Measurements from ENCODE around the gene MTMR3.

Gene MTMR3

DNA sequence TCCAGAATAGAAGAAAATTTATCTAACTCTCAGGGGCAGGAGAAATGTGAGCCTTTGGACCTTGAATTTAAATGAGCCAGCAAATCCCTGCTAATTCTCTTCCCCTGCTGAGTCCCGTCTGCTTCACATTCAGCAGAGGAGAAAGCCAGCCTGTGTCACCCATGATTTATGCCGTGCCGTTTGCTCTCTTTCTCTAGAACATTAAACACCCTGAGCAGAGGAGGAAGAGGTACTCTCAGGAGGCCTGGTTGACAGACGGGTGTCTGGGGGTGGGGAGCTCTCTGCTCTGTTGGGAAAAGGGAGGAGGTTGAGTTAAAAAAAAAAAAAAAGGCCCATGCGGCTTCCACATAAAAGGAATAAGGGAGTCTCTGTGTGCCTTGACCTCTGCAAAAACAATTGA, 11.3 kb upstream of the MTMR3 start:
- no peak for DNase-seq

- no peak for DNase-seq
Observed at GRCh38 chr22:29872144-29872893, 10.7 kb upstream of the MTMR3 start.

- DNase-seq, result no peak
Observed at GRCh38 chr22:29872989-29873388, 10.0 kb upstream of the MTMR3 start.

DNA sequence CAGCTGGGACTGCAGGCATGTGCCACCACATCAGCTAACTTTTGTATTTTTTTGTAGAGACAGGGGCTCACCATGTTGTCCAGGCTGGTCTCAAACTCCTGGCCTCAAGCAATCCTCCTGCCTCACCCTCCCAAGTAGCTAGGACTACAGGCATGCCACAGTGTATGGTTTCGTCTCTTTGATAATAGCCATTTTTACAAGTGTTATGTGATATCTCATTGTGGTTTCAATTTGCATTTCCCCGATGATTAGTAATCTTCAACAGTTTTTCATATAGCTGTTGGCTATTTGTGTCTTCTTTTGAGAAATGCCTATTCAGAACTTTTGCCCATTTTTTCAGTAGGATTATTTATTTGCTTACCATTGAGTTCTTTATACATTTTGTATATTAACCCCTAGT, 9.0 kb upstream of the MTMR3 start:
- DNase-seq, result no peak

- DNase-seq, result no peak
Observed at GRCh38 chr22:29877620-29878019, 5.4 kb upstream of the MTMR3 start.

DNA sequence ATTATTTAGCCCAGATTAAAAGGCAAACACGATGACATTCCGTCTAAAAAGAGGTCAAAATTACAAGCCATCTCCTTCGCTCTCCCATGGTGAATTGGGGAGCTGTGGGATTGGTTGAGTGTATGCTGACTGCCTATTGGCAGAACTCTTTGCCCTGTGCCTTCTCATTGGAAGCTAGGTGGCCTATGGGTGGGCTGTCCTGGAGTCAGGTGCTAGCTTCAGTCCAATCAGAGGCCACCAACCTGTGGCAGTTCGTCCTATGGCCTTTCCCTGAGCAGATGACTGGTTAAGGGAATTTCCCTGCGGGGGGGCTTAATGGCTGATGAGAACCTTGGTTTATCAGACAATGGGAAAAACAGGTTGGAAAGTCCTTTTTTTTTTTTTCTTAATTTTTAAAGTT, 3.2 kb upstream of the MTMR3 start:
- DNase-seq, result no peak

- no peak for DNase-seq
Observed at GRCh38 chr22:29882716-29883044, 294 bp upstream of the MTMR3 start.

- no peak for DNase-seq
Observed at GRCh38 chr22:29883775-29884097, 762 bp downstream of the MTMR3 start.

DNA sequence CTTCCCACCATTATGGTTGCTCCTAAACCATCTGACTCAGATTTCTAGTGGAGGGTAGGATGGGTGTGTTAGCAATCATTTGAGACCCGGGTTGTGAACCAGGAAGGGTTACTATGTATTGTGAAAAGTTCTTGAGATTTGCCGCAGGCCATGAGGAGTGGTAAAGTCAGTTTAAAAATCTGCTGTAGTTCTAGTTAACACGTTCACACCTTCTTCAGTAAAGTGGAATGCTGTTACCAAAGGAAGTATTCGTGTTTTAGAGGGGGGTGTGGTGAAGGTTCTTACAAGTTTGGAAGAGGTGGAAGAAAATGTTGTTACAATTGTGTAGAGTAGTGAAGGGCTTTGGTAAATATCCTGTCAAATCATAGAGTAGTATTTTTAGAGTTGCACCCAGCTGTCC, 2.6 kb downstream of the MTMR3 start:
- no peak for DNase-seq

- no peak for DNase-seq
Observed at GRCh38 chr22:29886596-29886995, 3.6 kb downstream of the MTMR3 start.

- no peak for DNase-seq
Observed at GRCh38 chr22:29887358-29887757, 4.4 kb downstream of the MTMR3 start.

DNA sequence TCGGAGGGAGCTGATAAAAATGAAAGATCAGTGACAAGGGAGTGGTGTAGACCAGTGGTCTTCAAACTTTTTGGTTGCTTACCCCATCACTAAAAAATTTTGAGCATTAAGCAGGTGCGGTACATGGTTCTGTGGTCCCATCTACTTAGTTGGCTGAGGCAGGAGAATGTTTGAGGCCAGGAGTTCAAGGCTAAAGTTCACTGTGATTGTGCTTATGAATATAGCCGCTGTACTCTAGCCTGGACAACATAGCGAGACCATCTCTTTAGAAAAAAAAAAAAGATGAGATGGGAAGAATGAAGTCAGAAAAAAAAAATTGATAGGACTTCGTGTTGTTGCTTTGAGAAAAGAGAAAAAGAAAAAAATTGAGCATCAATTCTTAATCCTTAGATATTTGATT, 7.8 kb downstream of the MTMR3 start:
- DNase-seq, result no peak

DNA sequence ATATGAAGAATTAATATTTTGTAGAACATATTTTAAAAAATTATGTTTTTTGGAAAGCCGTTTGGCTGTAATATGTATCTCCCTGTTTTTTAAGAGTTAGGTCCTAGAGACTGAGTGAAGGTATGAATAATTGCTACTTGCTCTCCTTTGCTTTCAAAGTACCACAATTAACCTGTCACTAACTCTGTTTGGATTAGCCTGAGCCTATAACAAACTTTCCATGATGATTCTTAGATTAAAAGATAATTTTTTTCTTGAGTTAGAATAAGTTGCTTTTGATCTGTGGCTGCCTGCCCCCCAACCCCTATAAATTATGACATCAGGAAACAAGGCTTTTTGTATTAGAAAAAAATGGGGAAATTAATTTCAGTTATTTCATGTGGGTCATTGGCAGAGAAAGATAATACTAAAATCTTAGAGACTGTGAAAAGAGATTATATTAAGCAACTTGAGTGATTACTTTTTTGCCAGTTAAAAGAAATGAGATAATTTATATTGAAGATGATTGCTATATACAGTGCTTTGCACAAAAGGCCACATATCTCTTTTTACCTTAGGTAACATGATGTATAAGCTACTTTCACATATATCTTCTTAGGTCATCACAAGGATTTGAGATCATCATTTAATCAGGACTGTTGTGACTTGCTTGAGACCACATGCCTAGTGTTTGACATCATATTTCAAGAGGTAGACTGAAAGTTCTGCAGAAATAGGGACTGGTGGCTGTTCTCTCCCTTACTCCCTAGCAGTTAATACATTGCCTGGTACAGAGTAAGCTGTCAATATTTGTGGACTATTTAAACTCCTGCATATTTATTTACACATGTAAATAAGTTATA, 9.6 kb downstream of the MTMR3 start:
- DNase-seq, result no peak

- no peak for DNase-seq
Observed at GRCh38 chr22:29901354-29901753, 18.4 kb downstream of the MTMR3 start.

GRCh38 chr22:29903371-29903770, 20.4 kb downstream of the MTMR3 start:
- no peak for DNase-seq

- no peak for DNase-seq
Observed at GRCh38 chr22:29904020-29904419, 21.0 kb downstream of the MTMR3 start.

DNA sequence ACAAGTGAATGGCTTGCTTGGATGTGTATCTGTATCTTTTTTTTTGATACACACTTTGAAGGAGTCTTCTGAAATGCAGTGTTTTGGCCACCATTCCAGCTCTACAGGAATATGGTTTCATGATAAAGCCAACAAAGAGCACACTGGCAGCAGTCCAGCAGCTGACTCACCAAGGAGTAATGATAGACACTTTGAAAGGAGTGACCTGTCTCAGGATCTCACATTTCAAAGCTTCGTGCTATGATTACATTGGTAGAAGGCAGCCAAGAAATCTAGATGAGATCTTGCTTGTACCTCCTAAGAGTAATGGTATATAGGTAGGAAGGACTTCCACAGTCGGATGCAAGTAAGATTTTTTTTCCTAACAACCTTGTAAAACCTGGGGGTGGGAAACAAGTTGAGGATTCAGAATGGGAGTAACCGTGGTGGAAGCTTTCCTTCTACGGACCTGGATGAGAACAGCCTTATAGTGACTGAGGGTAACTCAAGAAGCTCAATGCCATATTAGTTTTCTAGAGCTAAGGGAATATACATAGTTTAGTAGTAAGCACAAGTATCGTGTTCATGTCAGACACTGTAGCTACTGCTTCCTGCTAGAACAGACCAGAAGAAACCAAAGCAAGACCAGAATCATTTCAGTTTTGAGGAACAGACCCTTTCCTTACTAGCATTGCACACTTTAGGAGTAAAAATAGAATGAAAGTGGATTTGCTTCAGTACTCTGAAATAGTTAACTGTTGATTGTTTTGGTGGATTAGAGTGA, 25.0 kb downstream of the MTMR3 start:
- DNase-seq, result no peak

DNA sequence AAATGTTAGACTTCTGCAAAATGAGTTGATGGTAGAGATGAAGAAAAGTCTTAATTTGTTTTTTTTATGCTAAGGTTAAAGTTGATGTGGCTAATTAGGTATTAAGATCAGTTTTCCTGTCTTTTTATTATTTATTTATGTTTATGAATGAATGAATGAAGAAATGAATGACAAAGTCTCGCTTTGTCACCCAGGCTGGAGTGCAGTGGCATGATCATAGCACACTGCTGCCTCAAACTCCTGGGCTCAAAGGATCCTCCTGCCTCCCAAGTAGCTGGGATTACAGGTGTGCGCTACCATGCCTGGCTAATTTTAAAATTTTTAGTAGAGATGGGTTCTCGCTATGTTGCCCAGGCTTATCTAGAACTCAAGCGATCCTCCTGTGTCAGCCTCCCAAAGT, 29.2 kb downstream of the MTMR3 start:
- DNase-seq, result no peak

DNA sequence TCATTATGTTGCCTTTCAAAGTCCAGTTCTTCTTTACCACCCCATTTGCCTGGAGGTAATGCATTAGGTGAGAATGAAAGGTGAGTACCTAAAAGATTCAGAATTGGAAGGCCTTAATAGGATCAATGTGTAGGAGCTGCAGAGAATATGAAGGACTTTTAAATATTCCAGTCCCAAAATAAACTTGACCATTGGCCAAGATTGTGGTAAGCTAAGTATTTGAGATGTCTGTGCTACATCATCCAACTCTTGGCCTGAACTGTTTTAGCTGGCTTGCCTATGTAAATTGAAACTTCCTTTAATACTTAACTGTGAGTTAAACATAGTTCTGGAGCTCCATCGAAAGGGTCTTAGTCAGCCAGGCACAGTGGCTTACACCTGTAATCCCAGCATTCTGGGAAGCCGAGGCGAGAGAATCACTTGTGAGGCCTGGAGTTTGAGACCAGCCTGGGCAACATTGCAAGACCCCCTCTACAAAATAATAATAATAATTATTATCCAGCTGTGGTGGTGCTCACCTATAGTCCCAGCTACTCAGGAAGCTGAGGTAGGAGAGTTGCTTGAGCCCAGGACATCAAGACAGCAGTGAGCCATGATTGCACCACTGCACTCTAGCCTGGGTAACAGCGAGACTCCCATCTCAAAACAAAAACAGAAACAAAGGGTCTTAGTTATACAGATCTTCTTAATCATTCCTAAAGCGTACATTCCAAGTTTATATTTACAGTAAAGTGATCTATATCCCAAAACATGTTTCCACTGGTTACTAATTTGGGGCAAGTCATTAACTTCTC, 29.8 kb downstream of the MTMR3 start:
- no peak for DNase-seq

DNA sequence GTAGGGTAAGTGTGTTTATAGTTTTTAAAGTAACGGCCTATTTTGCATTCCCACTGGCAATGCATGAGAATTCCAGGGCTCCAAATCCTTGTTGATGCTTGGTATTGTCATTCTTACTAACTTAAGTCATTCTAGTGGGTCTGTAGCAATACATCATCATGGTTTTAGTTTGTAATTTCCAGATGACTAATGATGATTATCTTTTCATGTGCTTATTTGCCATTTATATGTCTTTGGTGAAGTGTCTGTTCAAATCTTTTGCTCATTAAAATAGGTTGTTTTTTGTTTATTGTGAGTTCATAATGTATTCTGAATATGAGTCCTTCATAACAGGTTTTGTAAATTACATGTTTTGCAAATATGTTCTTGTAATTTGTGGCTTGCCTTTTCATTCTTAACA, 31.2 kb downstream of the MTMR3 start:
- no peak for DNase-seq

GRCh38 chr22:29914991-29915533, 32.1 kb downstream of the MTMR3 start:
- DNase-seq, result no peak

DNA sequence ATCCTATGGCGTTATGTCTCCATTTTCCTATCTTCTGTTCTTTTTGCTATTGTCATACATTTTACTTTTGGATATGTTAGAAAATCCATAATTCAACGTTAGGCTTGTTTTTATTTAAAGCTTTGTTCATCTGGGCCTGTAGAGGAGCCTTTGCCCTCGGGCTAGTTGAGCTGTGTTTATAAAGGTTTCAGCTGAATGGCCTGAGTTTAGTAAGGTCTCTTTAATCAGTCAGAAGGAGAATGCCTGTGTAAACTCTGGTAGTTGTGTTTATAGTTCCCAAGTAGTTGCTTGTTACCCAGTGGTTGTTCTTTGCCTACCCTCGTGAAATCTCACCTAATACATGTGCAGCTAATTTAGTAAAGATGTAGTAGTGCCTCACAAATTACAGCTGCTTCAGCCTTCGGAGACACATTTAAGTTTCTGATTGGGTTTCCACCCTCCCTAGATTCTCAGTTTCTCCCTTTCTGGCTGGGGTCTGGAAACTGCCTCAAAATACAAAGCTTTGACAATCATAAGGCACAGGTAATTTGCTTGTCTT, 33.1 kb downstream of the MTMR3 start:
- DNase-seq, result no peak
